ENCODE data around the gene HLA-DPB1.

HLA-DPB1 gene

DNA sequence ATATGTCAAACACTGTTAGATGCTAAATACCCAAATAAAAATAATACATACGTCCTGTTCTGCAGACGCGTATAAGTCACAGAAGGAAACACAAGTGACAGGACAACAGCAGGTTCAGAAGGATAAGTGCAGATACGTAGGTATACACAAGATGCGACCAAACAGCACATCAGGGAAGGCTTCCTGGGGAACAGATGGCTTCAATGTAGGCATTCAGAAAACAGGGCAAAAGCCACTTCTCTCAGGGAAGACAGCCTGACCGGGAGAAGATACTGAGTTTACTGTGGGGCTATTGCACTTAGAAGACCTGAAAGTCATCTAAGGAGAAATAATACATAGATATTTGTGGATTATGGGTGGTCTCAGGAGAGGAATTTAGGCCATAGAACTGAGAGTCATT is 4.2 kb upstream of the HLA-DPB1 start:
- TF ChIP-seq, protein P1, sequence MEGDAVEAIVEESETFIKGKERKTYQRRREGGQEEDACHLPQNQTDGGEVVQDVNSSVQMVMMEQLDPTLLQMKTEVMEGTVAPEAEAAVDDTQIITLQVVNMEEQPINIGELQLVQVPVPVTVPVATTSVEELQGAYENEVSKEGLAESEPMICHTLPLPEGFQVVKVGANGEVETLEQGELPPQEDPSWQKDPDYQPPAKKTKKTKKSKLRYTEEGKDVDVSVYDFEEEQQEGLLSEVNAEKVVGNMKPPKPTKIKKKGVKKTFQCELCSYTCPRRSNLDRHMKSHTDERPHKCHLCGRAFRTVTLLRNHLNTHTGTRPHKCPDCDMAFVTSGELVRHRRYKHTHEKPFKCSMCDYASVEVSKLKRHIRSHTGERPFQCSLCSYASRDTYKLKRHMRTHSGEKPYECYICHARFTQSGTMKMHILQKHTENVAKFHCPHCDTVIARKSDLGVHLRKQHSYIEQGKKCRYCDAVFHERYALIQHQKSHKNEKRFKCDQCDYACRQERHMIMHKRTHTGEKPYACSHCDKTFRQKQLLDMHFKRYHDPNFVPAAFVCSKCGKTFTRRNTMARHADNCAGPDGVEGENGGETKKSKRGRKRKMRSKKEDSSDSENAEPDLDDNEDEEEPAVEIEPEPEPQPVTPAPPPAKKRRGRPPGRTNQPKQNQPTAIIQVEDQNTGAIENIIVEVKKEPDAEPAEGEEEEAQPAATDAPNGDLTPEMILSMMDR (IDR thresholded peaks at IDR 0.05; ENCODE audit: low read depth, low read length), result no peak
- no peak overlapping the region for H3K4me3 ChIP-seq (ENCODE audit: low read depth, low read length)

DNA sequence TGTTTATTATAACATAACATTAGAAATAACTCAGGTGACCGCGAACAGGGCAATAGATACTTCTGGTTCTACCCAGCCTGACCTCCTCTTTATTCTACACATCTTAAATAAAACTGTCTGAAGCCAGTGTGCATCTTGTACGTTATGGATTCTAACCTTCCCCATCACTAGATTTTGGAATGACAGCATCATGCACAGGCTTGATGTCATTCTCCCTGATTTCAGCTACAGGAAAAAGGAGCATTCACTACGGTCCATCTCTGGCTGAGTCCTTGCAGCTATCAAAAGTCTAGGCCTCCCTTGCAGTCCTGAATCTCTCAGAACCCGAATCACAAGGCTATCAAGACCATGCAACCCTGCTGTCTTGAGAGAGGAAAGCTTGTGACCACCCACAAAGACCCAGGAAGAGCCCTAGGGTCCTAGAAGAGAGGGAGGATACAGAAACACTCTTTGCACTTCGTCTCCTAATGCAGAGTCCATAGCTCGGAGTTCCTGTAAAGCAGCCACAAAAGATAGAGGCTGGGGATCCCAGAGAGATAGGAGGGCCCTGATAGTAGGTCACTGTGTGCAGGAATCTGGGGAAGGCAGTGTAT is 3.2 kb upstream of the HLA-DPB1 start:
- TF ChIP-seq, protein P1 (IDR thresholded peaks at IDR 0.05; ENCODE audit: low read depth, low read length), result no peak
- H3K4me3 ChIP-seq (ENCODE audit: low read depth, low read length), result no peak overlapping the region

DNA sequence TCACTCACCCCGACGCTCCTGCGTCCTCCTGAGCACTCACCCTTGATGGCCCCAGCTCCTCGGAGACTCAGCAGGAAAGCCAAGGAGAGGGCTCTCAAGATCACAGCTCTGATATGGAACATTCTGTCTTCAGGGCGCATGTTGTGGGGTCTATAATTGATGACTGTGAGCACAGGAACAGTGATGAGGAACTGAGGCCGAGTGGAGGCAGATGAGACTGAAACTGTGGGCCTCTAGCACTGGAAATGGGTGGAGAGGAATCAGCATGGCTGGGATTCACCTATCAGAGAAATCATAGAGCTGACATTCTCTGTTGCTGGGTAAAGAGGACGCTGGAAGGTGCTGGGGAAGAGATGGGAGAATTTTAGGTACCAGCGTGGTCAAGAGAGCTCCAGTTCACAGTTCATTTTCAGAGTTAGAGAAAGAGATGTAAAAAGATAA is 2.3 kb upstream of the HLA-DPB1 start, which contains the start of gene HLA-DPA1:
HLA-DPA1 (minus strand) TSS at position 219 of the 441 bp plus-strand sequence.
- TF ChIP-seq, protein P1 (IDR thresholded peaks at IDR 0.05; ENCODE audit: low read depth, low read length), result no peak
- no peak within 1 kb of the TSS for H3K4me3 ChIP-seq (ENCODE audit: low read depth, low read length)

DNA sequence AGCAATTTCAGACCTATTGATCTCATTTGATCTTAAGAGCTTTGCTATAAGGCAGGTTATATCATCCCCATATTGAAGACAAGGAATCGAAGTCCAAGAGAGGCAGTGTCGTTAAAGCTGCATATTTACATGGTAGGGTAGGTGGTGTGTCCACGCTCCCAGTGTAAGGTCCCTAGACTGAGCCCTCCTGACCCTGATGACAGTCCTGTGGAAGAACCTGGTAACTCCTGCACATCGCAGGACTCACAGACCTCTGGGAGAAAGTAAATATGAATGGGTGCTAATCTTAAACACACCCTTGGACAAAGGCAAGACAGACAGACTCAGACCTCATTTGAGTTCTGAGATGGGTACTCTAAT is 602 bp upstream of the HLA-DPB1 start:
- no peak overlapping the region for H3K4me3 ChIP-seq (ENCODE audit: low read depth, low read length)
- TF ChIP-seq, protein P1 (IDR thresholded peaks at IDR 0.05; ENCODE audit: low read depth, low read length), result no peak

DNA sequence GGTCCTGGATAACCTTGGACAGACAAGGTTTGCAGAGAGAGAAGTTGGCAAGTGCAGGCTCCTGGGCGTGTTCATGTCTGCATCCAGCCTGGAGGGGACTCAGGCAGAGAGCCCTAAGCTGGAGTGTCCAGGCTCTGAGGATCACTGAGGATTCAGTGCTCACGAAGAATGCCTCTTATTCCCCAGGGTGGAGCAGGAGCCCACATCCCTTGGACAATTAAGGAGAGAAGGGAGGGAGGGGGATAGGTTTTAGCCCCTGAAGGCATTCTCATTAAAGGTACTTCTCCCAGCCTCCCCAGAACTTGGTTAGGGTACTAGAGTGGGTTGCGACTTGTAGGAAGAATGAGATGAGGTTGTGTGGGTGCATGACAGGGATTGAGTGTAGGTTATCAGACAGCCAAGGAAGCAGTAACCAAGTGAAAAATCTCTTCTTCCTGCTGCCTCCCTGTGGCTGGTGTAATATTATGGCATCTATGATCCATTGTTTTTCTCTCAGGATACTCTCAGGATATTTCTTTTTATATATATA is 680 bp downstream of the HLA-DPB1 start:
- no peak overlapping the region for H3K4me3 ChIP-seq (ENCODE audit: low read depth, low read length)
- TF ChIP-seq, protein P1 (IDR thresholded peaks at IDR 0.05; ENCODE audit: low read depth, low read length), result no peak

DNA sequence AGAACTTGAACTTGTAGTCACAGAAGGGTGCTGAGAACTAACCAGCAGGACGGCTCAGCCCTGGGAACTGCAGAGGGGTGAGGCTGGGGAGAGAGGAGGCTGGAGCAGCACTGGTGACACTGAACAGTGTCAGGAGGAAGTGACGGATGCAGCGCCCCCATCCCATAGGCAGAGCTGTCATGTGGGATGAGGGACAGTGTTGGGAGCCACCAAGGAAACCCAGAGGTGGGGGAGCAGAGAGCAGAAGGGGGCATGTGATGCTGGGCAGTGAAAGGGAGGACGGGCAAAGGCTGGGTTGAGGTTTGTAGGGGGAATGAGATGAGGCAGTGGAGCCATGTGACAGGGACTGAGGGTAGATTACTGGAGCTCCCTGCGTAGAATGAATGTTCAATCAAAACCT is 2.1 kb downstream of the HLA-DPB1 start:
- H3K4me3 ChIP-seq (ENCODE audit: low read depth, low read length), result no peak overlapping the region
- TF ChIP-seq, protein P1 (IDR thresholded peaks at IDR 0.05; ENCODE audit: low read depth, low read length), result no peak

DNA sequence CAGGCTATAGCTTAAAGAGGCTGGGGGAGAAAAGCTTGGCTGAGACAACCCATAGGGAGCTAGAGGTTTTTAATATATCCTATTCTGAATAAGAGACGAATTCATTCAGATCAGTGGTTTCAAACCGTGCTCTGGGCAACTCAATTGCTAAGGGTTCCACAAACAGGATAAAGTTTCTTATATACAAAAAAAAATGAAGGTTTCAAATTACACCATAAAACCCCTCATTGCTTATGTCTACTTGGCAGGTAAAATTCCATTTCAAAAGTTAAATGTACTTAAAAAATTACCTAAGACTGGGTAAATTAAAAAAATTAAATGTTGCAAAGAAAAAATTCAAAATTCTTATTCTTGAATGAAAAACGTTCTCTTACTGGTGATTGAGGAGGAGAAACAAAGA is 2.7 kb downstream of the HLA-DPB1 start:
- H3K4me3 ChIP-seq (ENCODE audit: low read depth, low read length), result no peak overlapping the region
- TF ChIP-seq, protein P1 (IDR thresholded peaks at IDR 0.05; ENCODE audit: low read depth, low read length), result no peak

Measured in WI38 (cell line).